K562 (cell line): ENCODE results near the gene FAM72A. TPM values are rescaled to one million over a fixed set of nuclear protein-coding genes. Genes with fewer than 3 reads are reported as not detected.

Experiments used
- ATAC-seq: fragments of 200-7000 bp; cut with Tn5 transposase; 3 replicates; pipeline ENCODE4 v1.9.1; 2020; ENCODE audit warnings: moderate library complexity
- BruUV-seq: library from RNA; stranded (reverse); fragments of 400-500 nt; replicated peaks from 2 replicates; lab custom pipeline; 2021; lab: Mats Ljungman, UMichigan
- CTCF ChIA-PET: fragments of 300-600 bp; formaldehyde crosslinking; extraction: SDS; loops from one replicate; lab custom pipeline; 2021; ENCODE audit warnings: low intra/inter-chr PET ratio; lab: Yijun Ruan, JAX
- POLR2A ChIA-PET: fragments of 300-600, 350-650 bp; sonication (Branson Sonifier 250); formaldehyde crosslinking; extraction: SDS; loops from one replicate; lab custom pipeline; 2021; ENCODE audit warnings: antibody characterized with exemption, inconsistent platforms; lab: Yijun Ruan, JAX
- DNase-seq, 4 experiments: peaks; one replicate each; pipeline versions ENCODE4 v3.0.0 to v3.0.0-alpha.2; 2011 to 2018; ENCODE audit warnings: low spot score in 3 of 4, mixed read lengths in 3 of 4; ENCODE audit errors: extremely low read depth in 1 of 4
- FAIRE-seq: peaks from 2 replicates; lab custom pipeline; 2011; peaks lifted over from hg19 to GRCh38; lab: Jason Lieb, UNC
- H2AFZ ChIP-seq: 2 replicates; pipeline ENCODE4 v1.6.0; 2011; ENCODE audit warnings: low read depth, low read length, control low read depth, inconsistent platforms
- H3K27ac ChIP-seq: fragments of 200-600 bp; 3 replicates; pipeline ENCODE4 v1.8.0; 2011; ENCODE audit warnings: low read depth, mild to moderate bottlenecking, control low read depth, inconsistent platforms, low read length, moderate library complexity, mixed read lengths; ENCODE audit errors: extremely low read depth
- H3K27me3 ChIP-seq, 2 experiments: fragments of 300-600 bp in 1 of 2; 2 replicates in 1 of 2; 3 replicates in 1 of 2; pipeline versions ENCODE4 v1.6.0 to v1.8.0; 2011; ENCODE audit warnings: inconsistent platforms in 2 of 2, low read length in 2 of 2, mild to moderate bottlenecking in 1 of 2, mixed read lengths in 1 of 2, moderate library complexity in 1 of 2; ENCODE audit not compliant: control insufficient read depth in 2 of 2, insufficient read depth in 2 of 2
- H3K36me3 ChIP-seq: fragments of 300-600 bp; 3 replicates; pipeline ENCODE4 v1.8.0; 2011; ENCODE audit warnings: mild to moderate bottlenecking, low read length, inconsistent platforms; ENCODE audit not compliant: control insufficient read depth, insufficient read depth
- H3K4me1 ChIP-seq, 2 experiments: fragments of 200-600 bp in 1 of 2; replicated peaks in 1 of 2; 2 replicates in 1 of 2; 3 replicates in 1 of 2; pipeline versions ENCODE4 v1.5.1 to v1.8.0; 2011; ENCODE audit warnings: inconsistent platforms in 2 of 2, low read length in 2 of 2, mild to moderate bottlenecking in 1 of 2, mixed read lengths in 1 of 2, moderate library complexity in 1 of 2; ENCODE audit not compliant: control insufficient read depth in 2 of 2, insufficient read depth in 2 of 2
- H3K4me2 ChIP-seq: 2 replicates; pipeline ENCODE4 v1.6.1; 2011; ENCODE audit warnings: low read length, control low read depth, inconsistent platforms, mixed read lengths; ENCODE audit not compliant: insufficient read depth
- H3K4me3 ChIP-seq: fragments of 200-600 bp; sonication (generic), shearing (Covaris generic); 2 replicates; pipeline ENCODE4 v1.5.1; 2016; ENCODE audit warnings: control low read depth, inconsistent platforms
- H3K79me2 ChIP-seq: fragments of 200-600 bp; 3 replicates; pipeline ENCODE4 v1.8.0; 2011; ENCODE audit warnings: low read length, inconsistent platforms; ENCODE audit not compliant: control insufficient read depth, insufficient read depth
- H3K9ac ChIP-seq, 2 experiments: 2 replicates each; pipeline versions ENCODE4 v1.6.0 to v1.6.1; 2011; ENCODE audit warnings: low read depth in 2 of 2, low read length in 2 of 2, control low read depth in 1 of 2, inconsistent platforms in 1 of 2, mild to moderate bottlenecking in 1 of 2, mixed read lengths in 1 of 2; ENCODE audit not compliant: insufficient read depth in 1 of 2
- H3K9me1 ChIP-seq: one replicate; pipeline ENCODE4 v1.6.0; 2011; ENCODE audit warnings: inconsistent platforms, mild to moderate bottlenecking, low read length, moderate library complexity; ENCODE audit not compliant: control insufficient read depth, insufficient read depth
- H3K9me3 ChIP-seq: replicated peaks from 2 replicates; pipeline ENCODE4 v1.5.1; 2011; ENCODE audit warnings: low read depth, low read length, inconsistent platforms; ENCODE audit not compliant: control insufficient read depth, insufficient read depth
- H4K20me1 ChIP-seq: replicated peaks from 2 replicates; pipeline ENCODE4 v1.6.1; 2011; ENCODE audit warnings: low read length, inconsistent platforms, mixed read lengths; ENCODE audit not compliant: control insufficient read depth, insufficient read depth
- CHD2 ChIP-seq: IDR thresholded peaks from 2 replicates; pipeline ENCODE4 v1.6.1; 2011; ENCODE audit warnings: low read depth, low read length
- CXXC5 ChIP-seq: fragments of 250-450 bp; sonication (Bioruptor Pico); IDR thresholded peaks from 2 replicates; pipeline ENCODE4 v1.8.0; 2022; ENCODE audit warnings: inconsistent platforms, mild to moderate bottlenecking, moderate library complexity
- FUS ChIP-seq: fragments of 200-400 bp; formaldehyde crosslinking; optimal IDR thresholded peaks from 2 replicates; pipeline ENCODE3; 2017; ENCODE audit warnings: low read depth, low read length
- HEY1 ChIP-seq: fragments of 250-450 bp; sonication (Bioruptor Pico); IDR thresholded peaks from 2 replicates; pipeline ENCODE4 v1.5.0; 2020; ENCODE audit warnings: mild to moderate bottlenecking, moderate library complexity, borderline replicate concordance
- LARP7 ChIP-seq: fragments of 450-650 bp; IDR thresholded peaks from 2 replicates; pipeline ENCODE4 v1.6.1; 2016
- MXI1 ChIP-seq: IDR thresholded peaks from 2 replicates; pipeline ENCODE4 v1.6.1; 2011; ENCODE audit warnings: low read depth, mild to moderate bottlenecking, improper control_type of control experiment, low read length
- NFIX ChIP-seq: fragments of 250-450 bp; sonication (Bioruptor Pico); IDR thresholded peaks from 2 replicates; pipeline ENCODE4 v1.4.0; 2020; ENCODE audit warnings: low read depth, mild to moderate bottlenecking, moderate library complexity
- POLR2AphosphoS2 ChIP-seq: IDR thresholded peaks from 2 replicates; pipeline ENCODE4 v1.6.1; 2012; ENCODE audit warnings: low read length, improper control_type of control experiment
- POLR2H ChIP-seq: IDR thresholded peaks from 2 replicates; pipeline ENCODE4 v1.6.1; 2016; ENCODE audit warnings: missing genetic modification characterization, low read depth, mild to moderate bottlenecking, control low read depth, missing compliant biosample characterization, moderate library complexity
- RREB1 ChIP-seq: fragments of 250-450 bp; sonication (Bioruptor Pico); IDR thresholded peaks from 2 replicates; pipeline ENCODE4 v1.4.0; 2020
- SMAD2 ChIP-seq: fragments of 150-350 bp; IDR thresholded peaks from 2 replicates; pipeline ENCODE4 v1.6.1; 2014; ENCODE audit warnings: low read depth, mild to moderate bottlenecking, low read length
- SMARCA5 ChIP-seq: fragments of 450-650 bp; IDR thresholded peaks from 2 replicates; pipeline ENCODE4 v1.6.1; 2016
- SMARCC2 ChIP-seq: fragments of 450-650 bp; IDR thresholded peaks from 2 replicates; pipeline ENCODE4 v1.6.1; 2017; ENCODE audit warnings: antibody characterized with exemption, moderate library complexity, mild to moderate bottlenecking, low read depth
- THRAP3 ChIP-seq: fragments of 450-650 bp; IDR thresholded peaks from 2 replicates; pipeline ENCODE4 v1.6.1; 2016; ENCODE audit warnings: mild to moderate bottlenecking, inconsistent platforms, borderline replicate concordance
- ZNF79 ChIP-seq: fragments of 250-450 bp; sonication (Bioruptor Pico); IDR thresholded peaks from 2 replicates; pipeline ENCODE4 v1.4.0; 2020; ENCODE audit warnings: low read depth, mild to moderate bottlenecking, moderate library complexity
- WGBS: fragments of 100-300 bp; shearing (Covaris generic); methylation state at CpG from one replicate; pipeline ENCODE4 v1.1.6; 2016; ENCODE audit warnings: low coverage, mixed read lengths; ENCODE audit not compliant: insufficient coverage; ENCODE audit errors: missing lambda C conversion rate; 5-methylcytosine and 5-hydroxymethylcytosine counted together
- in situ Hi-C: fragments of 300-500 bp; cut with MboI; formaldehyde crosslinking; loops from 4 replicates; pipeline ENCODE4 v1.15.0; 2018; ENCODE audit warnings: inconsistent platforms, mixed read lengths
- intact Hi-C: fragments of 100-400 bp; cut with micrococcal nuclease; formaldehyde crosslinking; loops from 2 replicates; pipeline ENCODE4 v1.14.2; 2022
- polyA plus RNA-seq, 8 experiments: library from polyadenylated mRNA; depleted of rRNA in 4 of 8; stranded (reverse) in 5 of 8; unstranded in 3 of 8; fragments of >200 nt; fragmentation: Nextera tagmentation in 2 of 8; fragmentation: Illumina TruSeq in 1 of 8; extraction: Ambion mirVana in 2 of 8; extraction: Trizol in 1 of 8; gene quantifications; 2 replicates each; pipeline versions ENCODE4 v1.2.1 to v1.2.3, GENCODE V29; 2011 to 2014; ENCODE audit warnings: inconsistent platforms in 1 of 8, missing spikeins in 1 of 8
- total RNA-seq, 7 experiments: library from RNA; depleted of rRNA in 6 of 7; stranded (reverse); fragments of >200 nt in 6 of 7; fragmentation: Illumina TruSeq in 2 of 7; extraction: Trizol in 2 of 7; gene quantifications; 2 replicates each; pipeline versions ENCODE4 v1.2.1 to v1.2.3, GENCODE V29; 2011 to 2021; ENCODE audit warnings: low replicate concordance in 1 of 7

FAM72A gene
- total and polyA plus RNA-seq, 9 of the 15 experiments (the other 6 are each of a cell fraction or from before 2014, with no cell fraction given), result 12.3 to 58.3 (median 33.5) TPM

GRCh38 chr1:206145771-206146290 lies 56.8 kb downstream of the FAM72A start (continued):
- TF ChIP-seq RREB1 (CRISPR knock-in tag) (no peak), THRAP3 (no peak), CHD2 (no peak), ZNF79 (CRISPR knock-in tag) (no peak), SMARCA5 (no peak), MXI1 (no peak)

GRCh38 chr1:206144605-206145004 lies 58.0 kb downstream of the FAM72A start:
- H3K27me3 ChIP-seq, result peaks cover 49 to 55% of the 10 kb centered on the region in 2 experiments
- no peaks in the 10 kb centered on the region for H3K9me3 ChIP-seq
- no peak overlapping the region for H3K4me3 ChIP-seq
- H3K27ac ChIP-seq, result no peak overlapping the region
- no peaks in the 10 kb centered on the region for H3K9me1 ChIP-seq
- WGBS, result 0% methylated on average over 2 of the region's 2 CpGs
- DNase-seq (no peak), ATAC-seq (no peak), FAIRE-seq (no peak)
- H3K79me2 ChIP-seq, result no peaks in the 10 kb centered on the region
- intact Hi-C loops (no loop called here), in situ Hi-C loops (no loop called here)
- POLR2A ChIA-PET, result interaction anchor here (0.6 kb wide), 1 partner anchor 213 kb away, joined by 4 read pairs; no protein-coding TSS in a partner anchor
- H3K4me1 ChIP-seq, result no peaks in the 10 kb centered on the region
- H3K9ac ChIP-seq, result no peak overlapping the region
- no TSS peak for BruUV-seq
- no peak overlapping the region for H3K4me2 ChIP-seq
- no peak overlapping the region for H2AFZ ChIP-seq
- CTCF ChIA-PET, result no interaction called here
- no peaks in the 10 kb centered on the region for H3K36me3 ChIP-seq
- TF ChIP-seq SMARCC2 (no peak), FUS (no peak), NFIX (CRISPR knock-in tag) (no peak), SMAD2 (no peak), POLR2AphosphoS2 (no peak), HEY1 (CRISPR knock-in tag) (no peak), POLR2H (tag) (no peak), LARP7 (no peak), CXXC5 (no peak)
- H4K20me1 ChIP-seq, result no peaks in the 10 kb centered on the region
